Activated CD4-positive, alpha-beta T cell treated with anti-CD3 and anti-CD28 coated beads for 48 hours (primary cell): ENCODE results near the gene FAM234B.
"Not testable (repeated sequence)": the region's sequence is repeated elsewhere in the genome, so short reads cannot be mapped to it uniquely, and the experiment has no call there.

ENCODE experiments used
- DNase-seq: peaks from one replicate; pipeline ENCODE4 v3.0.0-alpha.2; 2020

FAM234B gene

GRCh38 chr12:13024531-13024916 is 19.7 kb upstream of the FAM234B start:
- DNase-seq = no peak

GRCh38 chr12:13026286-13026685 is 17.9 kb upstream of the FAM234B start:
- no peak for DNase-seq

GRCh38 chr12:13027032-13027431 is 17.1 kb upstream of the FAM234B start:
- DNase-seq = no peak

GRCh38 chr12:13027508-13027907 is 16.7 kb upstream of the FAM234B start:
- no peak for DNase-seq

- DNase-seq = no peak
Observed at GRCh38 chr12:13028825-13029570, 15.2 kb upstream of the FAM234B start.

- no peak for DNase-seq
Observed at GRCh38 chr12:13030541-13031291, 13.5 kb upstream of the FAM234B start.

GRCh38 chr12:13032164-13032563 is 12.0 kb upstream of the FAM234B start:
- no peak for DNase-seq

GRCh38 chr12:13033476-13033875 is 10.7 kb upstream of the FAM234B start:
- no peak for DNase-seq

GRCh38 chr12:13035335-13035734 is 8.8 kb upstream of the FAM234B start:
- not testable (repeated sequence) for DNase-seq

GRCh38 chr12:13036881-13037280 is 7.3 kb upstream of the FAM234B start:
- no peak for DNase-seq

GRCh38 chr12:13038491-13039161 is 5.6 kb upstream of the FAM234B start:
- DNase-seq = no peak

GRCh38 chr12:13039328-13039956 is 4.7 kb upstream of the FAM234B start:
- DNase-seq = no peak

GRCh38 chr12:13041224-13041623 is 3.0 kb upstream of the FAM234B start:
- DNase-seq = no peak

- DNase-seq = no peak
Observed at GRCh38 chr12:13042666-13043230, 1.4 kb upstream of the FAM234B start.

GRCh38 chr12:13044906-13045299 is 722 bp downstream of the FAM234B start:
- no peak for DNase-seq

GRCh38 chr12:13045816-13046215 is 1.6 kb downstream of the FAM234B start:
- no peak for DNase-seq

GRCh38 chr12:13046964-13047363 is 2.8 kb downstream of the FAM234B start:
- no peak for DNase-seq

- DNase-seq = no peak
Observed at GRCh38 chr12:13049816-13050215, 5.6 kb downstream of the FAM234B start.

GRCh38 chr12:13052421-13052820 is 8.2 kb downstream of the FAM234B start:
- DNase-seq = no peak

- DNase-seq = not testable (repeated sequence)
Observed at GRCh38 chr12:13053617-13054016, 9.4 kb downstream of the FAM234B start.

- DNase-seq = no peak
Observed at GRCh38 chr12:13060581-13060980, 16.4 kb downstream of the FAM234B start.

GRCh38 chr12:13061377-13061776 is 17.2 kb downstream of the FAM234B start:
- DNase-seq = no peak

- no peak for DNase-seq
Observed at GRCh38 chr12:13062669-13063068, 18.5 kb downstream of the FAM234B start.
